Subcutaneous adipose tissue (tissue), 4 donors: Measurements from ENCODE around the gene SP140L. TPM values are rescaled to one million over a fixed set of nuclear protein-coding genes. Genes with fewer than 3 reads are reported as not detected.

Experiments used
- total RNA-seq, 4 donors: library from RNA; depleted of rRNA; stranded (reverse); fragments of >200 nt; gene quantifications; one replicate each; pipeline ENCODE4 v1.1.0, GENCODE V29; 2016
- TF ChIP-seq, protein P1 (sequence below): fragments of 450-650 bp; IDR thresholded peaks from one replicate; pipeline ENCODE4 v1.5.1; 2016; ENCODE audit warnings: low read depth, mild to moderate bottlenecking, control low read depth, antibody characterized with exemption, moderate library complexity

SP140L gene
- total RNA-seq, 4 donors from 2014 or later = 10.4 to 22.6 (median 13.3) TPM

DNA sequence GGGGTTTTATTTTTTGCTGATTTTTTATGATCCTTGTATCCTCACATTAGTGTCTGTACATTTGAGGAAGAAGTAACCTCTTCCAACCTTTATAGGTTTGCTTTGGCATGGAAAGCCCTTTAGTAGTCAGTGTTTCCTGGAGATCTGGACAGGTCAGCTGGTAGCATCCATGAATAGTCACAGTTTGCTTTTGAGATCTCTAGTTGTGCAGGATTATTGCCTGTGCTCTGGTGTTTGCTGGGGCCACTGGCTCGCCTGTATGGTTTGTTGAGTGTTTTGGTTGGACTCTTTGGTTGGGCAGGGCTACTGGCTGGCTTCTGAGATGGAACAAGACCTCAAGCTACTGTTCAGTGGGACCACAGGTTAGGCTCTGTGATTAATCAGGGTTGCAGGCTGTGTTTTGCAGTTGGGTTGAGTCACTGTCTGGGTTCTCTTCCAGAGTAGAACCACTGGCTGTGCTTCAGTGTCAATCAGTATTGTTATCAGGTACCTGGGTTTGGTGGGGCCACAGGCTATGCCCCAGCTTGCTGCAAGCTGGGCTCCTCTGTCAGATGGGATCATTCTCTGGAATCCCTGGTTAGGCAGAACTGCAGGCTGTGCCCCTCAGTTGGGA lies 20.0 kb downstream of the SP140L start:
- TF ChIP-seq, protein P1, sequence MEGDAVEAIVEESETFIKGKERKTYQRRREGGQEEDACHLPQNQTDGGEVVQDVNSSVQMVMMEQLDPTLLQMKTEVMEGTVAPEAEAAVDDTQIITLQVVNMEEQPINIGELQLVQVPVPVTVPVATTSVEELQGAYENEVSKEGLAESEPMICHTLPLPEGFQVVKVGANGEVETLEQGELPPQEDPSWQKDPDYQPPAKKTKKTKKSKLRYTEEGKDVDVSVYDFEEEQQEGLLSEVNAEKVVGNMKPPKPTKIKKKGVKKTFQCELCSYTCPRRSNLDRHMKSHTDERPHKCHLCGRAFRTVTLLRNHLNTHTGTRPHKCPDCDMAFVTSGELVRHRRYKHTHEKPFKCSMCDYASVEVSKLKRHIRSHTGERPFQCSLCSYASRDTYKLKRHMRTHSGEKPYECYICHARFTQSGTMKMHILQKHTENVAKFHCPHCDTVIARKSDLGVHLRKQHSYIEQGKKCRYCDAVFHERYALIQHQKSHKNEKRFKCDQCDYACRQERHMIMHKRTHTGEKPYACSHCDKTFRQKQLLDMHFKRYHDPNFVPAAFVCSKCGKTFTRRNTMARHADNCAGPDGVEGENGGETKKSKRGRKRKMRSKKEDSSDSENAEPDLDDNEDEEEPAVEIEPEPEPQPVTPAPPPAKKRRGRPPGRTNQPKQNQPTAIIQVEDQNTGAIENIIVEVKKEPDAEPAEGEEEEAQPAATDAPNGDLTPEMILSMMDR = no peak

DNA sequence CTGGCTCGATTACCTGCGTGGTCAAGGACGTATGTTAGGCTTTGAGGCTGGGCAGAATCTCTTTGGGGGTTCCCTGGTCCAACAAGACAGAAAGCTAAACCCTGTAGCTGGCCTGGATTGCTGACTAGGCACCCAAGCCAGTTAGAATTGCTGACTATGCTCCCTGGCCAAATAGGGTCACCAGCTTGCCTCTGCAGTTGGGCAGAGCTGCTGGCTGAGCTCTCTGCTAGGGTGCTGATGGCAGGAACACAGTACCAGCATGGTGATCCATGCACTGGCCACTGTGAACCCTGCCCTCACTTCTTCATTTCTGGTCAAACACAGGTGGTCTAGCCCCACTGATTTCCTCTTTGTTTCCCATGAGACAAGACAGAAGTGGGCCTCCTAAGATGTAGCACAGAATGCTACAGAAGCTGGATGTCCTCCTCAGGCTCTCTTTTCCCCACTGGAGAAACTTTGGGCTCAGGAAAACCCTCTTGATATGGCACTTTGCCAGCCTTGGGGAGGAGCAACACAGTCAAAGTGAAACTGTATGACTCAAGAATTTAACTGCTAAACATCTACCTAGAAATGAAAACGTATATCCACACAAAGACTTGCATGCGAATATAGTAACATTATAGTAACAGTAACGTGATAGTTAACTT lies 20.8 kb downstream of the SP140L start:
- TF ChIP-seq, protein P1 = no peak

DNA sequence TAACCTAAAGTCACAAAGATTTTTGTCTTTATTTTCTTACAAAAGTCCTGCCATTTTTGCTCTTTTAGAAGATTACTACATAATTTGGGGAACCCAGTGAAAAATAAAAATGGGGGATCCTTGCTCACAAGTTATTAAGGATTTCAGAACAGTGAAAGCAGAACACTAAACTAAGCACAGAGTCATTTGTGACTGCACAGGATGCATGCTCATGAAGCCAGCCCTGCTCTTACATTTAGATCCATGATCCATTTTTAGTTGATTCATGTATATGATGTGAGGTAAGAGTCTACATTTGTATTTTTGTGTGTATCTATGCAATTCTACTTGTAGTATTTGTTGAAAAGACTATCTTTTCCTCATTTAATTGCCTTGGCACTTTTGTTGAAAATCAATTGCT lies 21.8 kb downstream of the SP140L start:
- TF ChIP-seq, protein P1 = no peak

DNA sequence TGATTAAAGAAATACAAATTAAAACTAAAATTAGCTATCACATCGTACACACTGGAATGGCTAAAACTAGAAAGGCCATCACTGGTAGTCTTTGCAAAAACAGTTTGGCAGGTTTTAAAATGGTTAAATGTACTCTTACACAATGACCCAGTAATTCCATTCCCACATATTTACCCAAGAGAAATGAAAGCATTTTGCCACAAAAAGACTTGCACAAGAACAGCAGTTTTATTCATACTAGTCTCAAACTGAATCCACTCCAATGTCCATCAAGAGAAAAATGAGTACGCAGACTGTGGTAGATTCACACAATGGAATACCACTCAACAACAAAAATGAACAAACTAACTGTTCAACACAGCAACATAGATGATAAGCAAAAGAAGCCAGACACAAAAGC lies 29.1 kb downstream of the SP140L start:
- TF ChIP-seq, protein P1 = no peak

DNA sequence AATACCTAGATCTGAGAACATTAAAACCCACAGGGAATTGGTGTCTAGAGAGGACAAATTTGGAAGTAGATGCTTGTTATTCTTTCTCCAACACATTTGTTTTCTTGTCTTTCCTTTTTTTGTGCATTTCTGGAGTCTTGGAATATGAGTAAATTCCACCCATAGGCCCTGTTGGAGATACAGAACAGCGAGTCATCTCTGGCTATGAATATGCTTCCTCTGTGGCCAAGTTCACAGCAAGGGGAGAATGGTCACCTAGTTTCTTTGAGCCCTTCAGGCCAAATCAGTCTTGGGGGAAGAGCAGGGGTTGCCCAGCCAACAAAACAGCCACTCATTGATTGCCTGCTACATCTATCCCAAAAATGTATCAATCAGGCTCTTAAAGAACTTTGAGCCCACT lies 31.3 kb downstream of the SP140L start:
- TF ChIP-seq, protein P1 = no peak

DNA sequence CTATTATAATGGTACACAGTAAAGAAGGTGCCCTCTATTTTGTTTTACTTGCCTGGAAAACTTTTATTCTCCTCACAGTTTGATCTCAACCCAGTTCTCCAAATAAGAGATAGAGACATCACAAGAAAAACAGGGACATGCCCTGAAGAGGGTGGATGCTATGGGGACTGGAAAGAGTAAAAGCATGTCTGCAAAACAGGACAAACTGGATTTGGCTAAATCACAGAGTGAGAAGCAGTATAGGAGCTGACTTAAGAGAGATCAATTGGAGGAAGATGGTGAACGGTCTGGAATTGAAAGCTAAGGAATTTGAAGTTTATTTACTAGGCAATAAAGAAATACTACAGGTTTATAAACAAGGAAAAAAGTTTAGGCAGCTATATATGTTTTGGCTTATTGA lies 33.0 kb downstream of the SP140L start:
- TF ChIP-seq, protein P1 = no peak

DNA sequence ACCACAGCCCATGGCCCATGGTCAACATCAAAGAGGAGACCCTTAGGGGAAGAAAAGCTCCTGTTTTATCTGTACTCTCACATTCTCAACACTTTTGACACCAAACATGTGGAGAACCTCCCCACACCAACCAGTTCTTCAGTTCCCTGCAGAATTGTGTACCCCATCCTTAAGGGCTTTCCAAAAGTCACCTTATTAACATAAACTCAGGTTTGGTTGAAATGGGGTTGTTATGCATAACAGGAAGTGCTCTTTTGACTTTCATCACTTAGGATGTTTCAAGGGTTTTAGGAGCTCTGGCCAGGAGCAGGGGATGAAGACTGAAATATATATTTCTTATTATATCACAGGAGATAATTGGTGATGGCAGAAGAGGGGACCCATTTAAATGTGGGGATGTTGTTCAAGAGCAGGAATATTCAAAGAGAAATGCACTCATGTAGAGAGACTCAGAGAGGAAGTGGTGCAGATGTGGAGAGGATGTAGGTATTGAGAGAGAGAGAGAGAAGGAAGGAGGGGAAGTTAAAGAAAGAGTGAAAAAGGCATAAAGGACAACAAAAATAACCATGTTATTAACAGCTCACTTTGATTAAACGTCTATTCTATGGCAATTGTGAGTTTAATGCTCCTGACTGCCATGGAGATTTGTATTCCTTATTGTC lies 35.2 kb downstream of the SP140L start:
- TF ChIP-seq, protein P1 = no peak
